Stimulated activated CD4-positive, alpha-beta T cell treated with anti-CD3 and anti-CD28 coated beads, Interleukin-4, amount 100 ng/mL, for 1 hour (primary cell): ENCODE results near the gene DEPDC5.
A peak's percentile ranks its signal among the peaks of the same experiment; 100 is the strongest.

Source experiments
- DNase-seq: peaks from one replicate; pipeline ENCODE4 v3.0.0-alpha.2; 2020

The DEPDC5 gene

DNA sequence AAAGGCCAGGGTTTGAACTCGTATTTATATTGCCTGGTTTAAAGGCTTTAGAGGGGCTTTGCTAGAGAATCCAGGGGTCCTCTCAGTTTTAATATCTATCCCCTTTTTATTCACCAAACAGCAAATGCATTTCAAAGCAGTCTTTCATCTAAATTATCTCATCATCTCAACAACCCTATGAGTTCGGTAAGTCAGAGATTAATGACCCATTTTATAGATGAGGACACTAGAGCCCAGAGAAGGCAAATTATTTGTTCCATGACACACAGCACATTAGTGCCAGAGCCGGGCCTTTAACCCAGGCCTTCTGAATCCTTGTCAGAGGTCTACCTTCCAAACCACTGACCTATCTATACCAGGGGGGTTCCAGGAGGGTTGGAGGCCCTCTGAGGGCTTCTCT, 173.7 kb downstream of the DEPDC5 start:
- DNase-seq: no peak

DNA sequence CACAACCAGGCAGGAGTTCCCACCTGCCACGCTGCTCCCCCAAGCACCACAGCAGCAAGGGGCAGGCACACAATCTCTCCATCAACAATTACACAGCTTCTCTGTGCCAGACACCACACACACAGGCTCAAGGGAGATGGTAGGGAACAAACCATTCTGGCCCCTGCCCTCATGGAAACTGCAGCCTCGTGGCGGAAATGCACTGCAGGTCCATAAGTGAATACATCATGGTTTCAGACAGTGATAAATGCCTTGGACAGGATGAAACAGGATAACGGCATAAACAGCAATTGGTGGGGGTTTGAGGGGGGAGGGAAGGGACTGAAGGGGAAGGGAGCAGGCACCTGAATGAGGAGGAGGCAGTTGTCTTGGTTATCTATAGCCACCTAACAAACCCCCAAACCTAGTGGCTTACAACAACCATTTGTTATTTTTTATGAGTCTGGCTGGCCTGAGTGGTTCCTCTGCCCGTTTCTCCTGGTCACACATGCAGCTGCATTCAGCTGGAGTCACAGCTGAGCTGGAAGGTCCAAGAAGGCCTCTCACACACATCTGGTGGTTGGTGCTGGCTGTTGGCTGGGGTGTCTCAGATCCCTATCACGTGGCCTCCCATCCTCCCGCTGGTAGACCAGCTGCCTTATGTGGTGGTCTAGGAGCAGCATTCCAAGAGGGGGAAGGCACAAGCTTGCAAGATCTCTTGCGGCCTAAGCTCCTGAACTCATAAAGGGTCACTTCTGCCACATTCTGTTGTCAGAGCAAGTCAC, 175.5 kb downstream of the DEPDC5 start:
- DNase-seq: no peak

DNA sequence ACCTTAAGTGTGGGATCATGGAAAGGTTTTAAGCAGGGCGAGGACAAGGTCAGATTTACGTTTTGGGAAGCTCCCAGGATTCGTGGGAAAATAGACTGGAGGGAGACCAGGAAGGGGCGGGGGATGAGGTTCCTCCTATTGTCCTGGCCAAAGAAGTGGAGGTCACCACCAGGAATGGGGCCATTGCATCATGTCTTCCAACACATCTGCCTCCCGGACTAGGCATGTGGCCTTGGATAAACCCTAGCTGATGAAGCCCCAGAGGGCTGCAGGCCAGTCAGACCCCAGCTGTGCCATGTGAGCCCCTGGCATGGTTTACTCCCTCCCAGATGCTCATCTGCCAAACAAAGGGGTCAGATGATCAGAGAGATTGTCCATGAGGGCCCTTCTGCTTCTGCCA, 179.0 kb downstream of the DEPDC5 start:
- DNase-seq: no peak

DNA sequence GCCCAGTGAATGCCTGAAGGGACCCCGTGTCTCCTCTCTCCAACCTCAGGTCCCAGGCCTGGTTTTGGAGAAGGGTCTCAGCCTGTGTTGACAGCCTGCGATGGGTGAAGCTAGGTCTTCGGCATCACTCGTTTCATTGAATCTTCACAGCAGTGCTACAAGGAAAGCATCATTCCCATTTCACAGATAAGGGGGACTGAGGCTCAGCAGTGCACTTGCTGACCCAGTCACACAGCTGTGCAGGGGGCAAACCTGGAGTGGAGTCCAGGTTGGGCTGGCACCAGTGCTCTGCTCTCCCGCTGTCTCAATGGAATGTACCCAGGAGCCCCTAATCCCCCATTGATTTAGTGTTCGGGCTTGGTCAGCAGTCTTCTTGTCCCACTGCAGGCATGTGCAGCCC, 179.6 kb downstream of the DEPDC5 start:
- DNase-seq: no peak

DNA sequence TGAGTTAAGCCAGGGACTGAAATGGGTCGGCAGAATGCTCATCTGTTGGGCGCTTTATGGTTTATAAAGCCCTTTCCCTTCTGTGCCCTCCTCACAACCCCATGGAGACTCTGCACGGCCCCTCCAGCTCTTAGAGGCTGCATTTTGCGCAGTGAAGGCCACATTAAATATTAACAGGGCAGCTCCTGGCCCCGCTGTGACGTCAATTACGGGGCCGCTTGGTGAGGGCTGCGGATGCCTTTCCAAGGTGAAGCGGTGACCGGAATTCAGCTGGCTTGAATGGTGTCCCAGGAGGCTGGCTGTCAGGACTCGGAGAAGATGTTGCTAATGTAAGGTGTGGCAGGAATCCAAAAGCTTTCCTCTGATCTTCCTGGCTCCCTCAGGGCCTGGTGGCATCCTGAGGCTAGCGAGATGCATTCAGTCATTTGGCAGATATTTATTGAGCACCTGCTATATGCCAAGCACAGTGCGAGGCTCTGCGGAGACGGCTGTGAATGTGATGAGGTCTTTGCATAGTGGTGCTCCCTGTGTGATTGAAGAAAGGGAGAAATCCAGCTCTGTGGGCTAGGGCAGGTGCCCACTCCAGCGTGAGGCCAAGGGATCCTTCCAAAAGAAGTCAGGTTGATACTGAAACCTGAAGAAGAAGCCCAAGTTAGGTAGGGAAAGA, 180.1 kb downstream of the DEPDC5 start:
- DNase-seq: no peak

DNA sequence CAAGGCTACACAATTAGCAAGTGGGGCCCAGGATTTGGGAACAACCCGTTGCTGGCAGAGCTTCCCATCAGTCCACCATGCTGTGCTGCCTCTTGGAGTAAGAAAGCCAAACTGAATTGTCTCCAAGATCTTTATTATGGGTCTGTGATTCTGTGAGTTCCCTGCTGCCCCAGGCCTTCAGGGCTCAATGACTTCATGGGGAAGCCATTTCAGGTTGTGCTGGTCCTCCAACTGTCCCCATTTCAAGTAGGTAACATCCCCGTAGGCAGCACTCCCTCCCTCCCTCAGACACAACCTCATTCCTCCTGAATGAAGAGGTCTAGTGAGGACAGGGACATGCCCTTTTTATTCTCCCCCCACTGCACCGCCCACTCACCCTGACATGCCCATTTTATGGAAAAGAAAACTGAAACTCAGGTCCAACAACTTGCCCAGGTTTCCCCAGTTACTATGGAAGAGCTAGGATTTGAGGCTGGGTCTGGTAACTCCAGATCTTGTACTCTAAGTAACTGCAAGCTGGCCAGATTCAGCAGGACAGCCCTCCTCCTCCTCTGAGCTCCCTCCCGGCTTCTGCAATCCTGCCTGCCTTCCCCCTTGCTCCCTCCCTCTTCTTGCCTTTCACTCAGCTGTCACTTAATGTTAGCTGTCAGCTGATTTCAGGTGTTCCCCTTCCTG, 182.3 kb downstream of the DEPDC5 start:
- no peak for DNase-seq

DNA sequence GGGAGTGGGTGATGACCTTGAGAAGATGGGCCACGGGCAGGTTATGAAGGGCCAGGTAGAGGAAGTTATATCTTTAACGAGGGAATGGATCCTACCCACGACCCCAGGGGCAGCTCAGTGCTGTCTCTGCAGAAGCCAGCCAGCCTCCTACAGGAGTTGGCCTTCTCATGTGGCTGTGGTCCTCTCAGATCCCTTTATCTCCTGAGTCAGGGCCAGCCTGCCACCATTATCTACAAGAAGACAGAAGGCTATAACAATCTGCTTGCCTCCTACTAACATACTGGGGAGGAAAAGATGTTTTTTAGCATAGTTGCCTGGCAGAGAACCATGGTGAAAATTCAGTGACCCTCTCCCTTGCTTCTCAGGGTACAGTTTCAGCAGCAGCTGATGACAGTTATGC, 183.5 kb downstream of the DEPDC5 start:
- no peak for DNase-seq

DNA sequence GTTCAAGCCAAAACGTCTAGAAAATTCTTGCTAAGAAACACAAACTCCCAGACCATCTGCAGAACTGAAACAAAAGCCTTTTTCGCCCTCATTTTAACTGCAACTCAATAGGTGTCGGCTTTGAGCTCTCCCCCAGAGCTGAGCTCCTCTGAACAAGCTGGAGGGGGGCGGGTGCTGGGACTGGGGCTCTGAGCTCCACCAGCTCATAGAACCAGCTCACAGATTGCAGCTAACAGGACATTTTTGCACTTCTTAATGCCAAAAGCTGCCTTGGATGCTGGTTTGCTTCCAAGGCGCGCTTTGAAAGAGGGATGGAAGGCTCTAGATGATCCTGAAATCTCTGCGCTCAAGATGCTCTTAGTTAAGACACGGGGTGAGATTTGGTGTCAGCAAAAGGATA, 184.5 kb downstream of the DEPDC5 start:
- DNase-seq: no peak

DNA sequence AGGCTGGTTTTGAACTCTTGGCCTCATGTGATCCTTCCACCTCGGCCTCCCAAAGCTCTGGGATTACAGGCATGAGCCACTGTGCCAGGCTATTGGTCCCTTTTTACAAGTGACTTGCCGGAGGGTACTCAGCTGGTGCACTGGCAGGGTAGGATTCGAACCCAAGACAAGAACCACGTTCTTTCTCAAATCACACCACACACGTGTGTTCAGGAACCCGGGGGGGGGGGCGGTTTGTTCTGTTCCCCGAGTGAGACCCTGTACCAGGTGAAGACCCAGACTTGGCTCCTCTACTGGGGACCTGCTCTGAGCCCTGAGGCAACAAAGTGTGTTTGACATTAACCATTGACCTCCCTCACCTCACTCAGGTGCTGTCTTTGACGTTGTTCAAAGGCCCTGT, 186.7 kb downstream of the DEPDC5 start:
- DNase-seq: no peak

DNA sequence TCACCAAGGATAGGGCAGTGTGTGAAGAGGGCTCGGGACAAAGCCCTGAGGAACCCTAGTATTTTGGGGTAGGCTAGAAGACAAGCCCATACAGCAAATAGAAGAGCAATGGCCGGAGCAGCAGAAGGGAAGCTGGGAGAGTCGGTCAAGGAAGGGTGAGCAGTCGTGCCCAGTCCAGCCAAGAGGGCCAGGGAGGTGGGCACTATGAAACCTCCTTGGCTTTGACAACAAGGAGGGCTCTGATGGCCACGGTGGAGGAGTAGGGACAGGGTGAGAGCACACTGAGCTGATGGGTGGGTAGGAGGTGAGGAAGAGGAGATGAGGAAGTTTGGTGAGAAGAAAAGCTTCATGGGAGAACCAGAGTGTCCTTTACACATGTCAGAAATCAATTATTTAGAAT, 188.3 kb downstream of the DEPDC5 start:
- DNase-seq: no peak

DNA sequence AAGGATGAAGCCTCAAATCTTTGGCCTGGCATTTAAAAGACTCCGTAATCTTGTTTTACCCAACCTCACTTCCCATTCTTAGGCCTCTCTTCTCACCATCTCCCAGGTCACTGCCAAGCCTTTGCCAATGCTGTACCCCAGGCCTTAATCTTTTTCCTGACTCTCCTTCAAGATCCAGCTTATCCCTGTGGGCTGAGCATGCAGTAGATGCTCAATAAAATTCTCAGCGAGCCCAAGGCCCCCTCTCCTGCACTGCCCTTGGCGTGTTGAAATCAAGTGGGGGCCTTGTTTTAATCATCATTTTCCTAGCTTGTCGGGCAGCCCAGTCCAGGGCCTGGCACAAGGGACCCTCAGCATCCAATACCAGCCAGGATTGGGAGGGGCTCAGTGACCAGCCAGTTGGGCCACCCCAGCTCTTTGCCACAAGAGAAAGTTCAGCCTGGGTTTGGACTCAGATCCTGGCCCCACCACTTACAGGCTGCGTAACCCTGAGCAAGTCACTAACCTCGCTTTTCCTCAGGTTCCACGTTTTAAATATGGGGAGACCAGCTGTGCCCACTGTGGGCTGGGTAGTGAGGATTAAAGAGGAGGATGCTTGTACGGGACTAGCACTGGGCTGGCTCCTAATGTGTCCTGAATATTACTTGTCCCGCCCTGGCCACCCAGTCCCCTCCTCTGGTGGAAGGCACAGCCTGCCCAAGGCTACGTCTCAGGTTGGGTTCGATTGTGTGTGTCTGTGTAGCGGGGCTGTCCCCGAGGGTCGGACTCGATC, 189.6 kb downstream of the DEPDC5 start:
- no peak for DNase-seq

DNA sequence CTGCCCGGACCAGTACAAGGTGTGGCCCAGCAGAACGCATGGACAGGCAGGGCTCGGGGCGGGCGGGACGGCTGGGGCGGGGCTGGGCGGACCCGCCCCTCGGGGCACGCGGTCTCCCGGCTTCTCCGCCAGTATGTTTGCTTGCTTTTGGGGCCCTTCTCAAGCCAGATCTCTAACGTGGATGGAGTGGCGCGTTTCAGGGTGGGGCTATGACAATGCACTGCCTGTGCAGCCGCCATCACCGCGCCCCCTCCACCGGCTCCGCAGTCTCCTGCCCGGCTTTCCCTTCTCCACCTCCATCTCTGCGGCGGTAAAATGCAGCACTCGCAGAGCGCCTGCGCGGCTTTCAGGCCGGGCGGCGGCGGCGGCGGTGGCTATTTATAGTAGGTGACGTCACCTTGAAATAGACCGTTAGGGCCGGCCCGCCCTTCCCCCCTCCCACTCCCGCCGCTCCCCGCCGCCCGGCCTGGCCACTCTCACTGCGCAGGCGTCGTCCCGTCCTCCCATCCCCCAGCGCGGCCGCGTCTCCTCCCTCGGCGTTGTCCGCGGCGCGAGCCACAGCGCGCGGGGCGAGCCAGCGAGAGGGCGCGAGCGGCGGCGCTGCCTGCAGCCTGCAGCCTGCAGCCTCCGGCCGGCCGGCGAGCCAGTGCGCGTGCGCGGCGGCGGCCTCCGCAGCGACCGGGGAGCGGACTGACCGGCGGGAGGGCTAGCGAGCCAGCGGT, 190.3 kb downstream of the DEPDC5 start, which contains the start of gene YWHAH:
TSS of gene YWHAH (plus strand) at position 558 of the 722 bp plus-strand sequence. CDS start 199 bp downstream, outside the sequence.
- peak; percentile 87 for DNase-seq

DNA sequence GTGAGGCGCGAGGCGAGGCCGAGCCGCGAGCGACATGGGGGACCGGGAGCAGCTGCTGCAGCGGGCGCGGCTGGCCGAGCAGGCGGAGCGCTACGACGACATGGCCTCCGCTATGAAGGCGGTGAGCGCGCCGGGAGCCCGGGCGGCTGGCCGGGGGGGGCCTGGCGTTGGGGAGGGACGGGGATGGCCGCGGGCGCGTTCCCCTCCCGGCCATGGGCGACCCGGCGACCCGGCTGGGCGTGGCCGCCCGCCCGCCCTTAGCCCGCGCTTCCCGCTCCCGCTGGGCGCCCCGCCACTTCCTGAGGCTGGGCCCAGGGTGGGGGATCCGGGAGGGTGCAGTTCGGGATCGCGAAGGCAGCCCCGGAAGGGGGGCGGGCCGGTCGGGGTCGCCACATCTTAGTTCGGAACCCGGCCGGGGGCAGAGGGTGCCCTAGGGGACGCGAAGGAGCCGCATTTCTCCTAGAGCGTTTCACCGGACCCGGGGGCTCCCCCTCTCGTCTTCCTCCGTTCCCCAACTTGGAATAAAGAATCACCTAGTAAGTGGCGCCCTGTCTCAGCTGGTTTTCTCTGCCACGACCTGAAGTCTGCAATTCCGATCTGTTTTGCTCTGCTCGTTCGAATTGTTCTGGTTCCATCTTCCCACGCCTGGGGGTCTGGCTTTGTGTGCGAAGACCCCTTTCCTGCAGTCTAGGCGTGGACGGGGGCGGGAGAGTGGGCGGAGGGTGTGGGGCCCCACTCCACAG, 191.1 kb downstream of the DEPDC5 start:
- DNase-seq: peak; percentile 49

DNA sequence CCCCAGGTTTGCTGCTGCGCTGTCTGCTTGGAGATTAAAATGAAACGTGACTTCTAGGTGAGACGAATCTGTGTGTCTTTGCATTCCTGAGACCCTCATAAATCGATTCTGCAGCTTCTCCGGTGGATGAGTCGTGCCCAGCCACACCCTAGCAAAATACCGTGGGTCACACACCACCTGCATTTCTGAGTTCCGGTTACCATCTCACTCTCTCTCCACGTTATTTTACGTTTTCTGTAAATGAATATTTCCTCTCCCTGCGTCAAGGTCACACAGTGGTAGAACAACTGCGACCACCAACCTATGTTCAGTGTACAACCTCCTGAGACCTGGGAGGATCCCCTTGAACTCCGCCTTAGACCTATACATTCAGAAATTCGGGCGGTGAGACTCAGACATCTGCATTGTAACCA, 191.6 kb downstream of the DEPDC5 start:
- DNase-seq: no peak

DNA sequence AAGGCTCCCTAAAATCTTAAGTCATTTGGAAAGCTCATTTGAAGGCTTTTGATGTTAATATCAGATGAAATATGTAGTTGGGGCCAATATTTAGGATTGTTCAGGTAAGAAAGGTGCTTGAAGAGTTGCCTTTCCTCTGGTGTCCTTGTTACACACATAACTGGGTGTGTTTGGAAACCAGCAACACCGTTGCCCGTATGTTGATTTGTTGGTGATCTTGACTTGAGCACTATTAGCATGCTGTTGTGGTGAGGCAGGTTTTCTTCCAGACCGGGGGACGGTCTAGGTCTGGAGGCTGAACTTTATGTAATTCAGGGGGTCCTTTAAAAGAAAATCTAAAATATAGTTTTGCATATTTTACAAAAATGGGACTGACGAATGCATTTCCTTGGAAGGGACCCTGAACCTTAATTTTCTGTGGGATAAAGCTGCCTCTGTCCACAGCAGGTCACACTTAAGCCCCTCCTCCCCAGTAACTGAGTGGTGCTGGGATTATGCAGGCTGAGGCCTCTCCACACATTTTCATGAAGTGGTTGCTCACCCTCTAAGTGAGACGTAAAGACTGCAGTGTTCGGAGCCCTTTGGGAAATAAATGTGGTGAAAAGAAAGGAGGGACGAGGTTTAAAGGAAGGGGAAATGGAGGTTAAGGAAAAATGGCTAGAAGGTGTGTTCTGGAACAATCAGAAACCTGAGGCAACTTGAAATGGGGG, 192.3 kb downstream of the DEPDC5 start:
- no peak for DNase-seq

DNA sequence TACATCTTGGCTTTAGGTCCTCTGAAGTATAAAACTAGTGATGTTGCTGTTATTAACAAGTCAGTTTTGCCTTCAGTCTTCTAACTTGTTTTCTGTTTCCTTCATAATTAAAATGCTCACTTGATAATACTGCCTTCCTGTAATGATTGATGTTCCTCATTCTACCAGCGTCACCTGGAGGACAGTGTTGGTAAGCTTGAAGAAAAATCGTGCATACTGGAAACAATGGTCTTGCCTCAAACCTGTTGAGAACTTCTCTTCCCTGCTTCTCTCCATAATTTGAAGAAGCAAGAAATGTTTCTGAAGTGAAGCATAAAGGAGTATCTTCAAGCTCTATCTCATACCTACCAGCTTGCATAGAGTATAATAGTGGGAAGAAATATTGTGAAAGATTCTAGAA, 193.5 kb downstream of the DEPDC5 start:
- DNase-seq: no peak

DNA sequence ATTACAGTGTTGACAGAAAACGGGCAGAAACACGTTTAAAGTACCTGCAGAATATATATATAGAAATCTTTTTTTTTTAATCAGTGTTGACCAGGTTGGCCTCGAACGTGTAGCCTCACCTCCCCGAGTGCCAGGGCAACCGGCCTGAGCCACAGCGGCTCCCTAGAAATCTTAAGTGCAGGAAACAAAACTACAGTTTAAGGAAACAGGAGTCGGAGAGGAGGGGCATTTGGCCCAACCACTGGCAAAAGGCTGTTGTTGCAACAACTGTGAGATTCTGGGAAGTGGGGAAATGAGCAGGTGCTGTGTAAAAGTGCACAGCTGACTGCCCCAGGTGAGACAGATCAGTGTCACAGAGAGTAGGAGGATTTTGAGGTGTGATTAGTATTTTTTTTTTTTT, 194.2 kb downstream of the DEPDC5 start:
- no peak for DNase-seq

DNA sequence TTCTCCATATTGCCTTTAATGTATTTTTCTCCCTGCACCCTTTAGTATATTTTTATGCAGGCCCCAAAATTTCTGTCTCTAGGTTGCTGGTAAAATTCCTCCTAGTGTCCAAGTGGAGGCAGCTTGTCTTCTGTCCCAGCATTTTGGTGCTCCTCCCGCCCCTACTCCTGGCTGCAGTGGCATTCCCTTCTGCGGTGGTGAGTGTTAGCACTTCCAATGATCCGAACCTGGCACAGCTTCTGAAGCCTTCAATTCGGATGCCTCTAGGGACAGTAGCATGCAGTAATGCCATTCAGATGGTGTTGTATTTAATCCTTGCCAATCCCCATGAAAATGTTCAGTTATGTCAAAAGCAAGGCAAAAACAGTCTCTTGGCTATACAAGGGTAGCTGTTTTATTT, 196.4 kb downstream of the DEPDC5 start:
- DNase-seq: no peak

DNA sequence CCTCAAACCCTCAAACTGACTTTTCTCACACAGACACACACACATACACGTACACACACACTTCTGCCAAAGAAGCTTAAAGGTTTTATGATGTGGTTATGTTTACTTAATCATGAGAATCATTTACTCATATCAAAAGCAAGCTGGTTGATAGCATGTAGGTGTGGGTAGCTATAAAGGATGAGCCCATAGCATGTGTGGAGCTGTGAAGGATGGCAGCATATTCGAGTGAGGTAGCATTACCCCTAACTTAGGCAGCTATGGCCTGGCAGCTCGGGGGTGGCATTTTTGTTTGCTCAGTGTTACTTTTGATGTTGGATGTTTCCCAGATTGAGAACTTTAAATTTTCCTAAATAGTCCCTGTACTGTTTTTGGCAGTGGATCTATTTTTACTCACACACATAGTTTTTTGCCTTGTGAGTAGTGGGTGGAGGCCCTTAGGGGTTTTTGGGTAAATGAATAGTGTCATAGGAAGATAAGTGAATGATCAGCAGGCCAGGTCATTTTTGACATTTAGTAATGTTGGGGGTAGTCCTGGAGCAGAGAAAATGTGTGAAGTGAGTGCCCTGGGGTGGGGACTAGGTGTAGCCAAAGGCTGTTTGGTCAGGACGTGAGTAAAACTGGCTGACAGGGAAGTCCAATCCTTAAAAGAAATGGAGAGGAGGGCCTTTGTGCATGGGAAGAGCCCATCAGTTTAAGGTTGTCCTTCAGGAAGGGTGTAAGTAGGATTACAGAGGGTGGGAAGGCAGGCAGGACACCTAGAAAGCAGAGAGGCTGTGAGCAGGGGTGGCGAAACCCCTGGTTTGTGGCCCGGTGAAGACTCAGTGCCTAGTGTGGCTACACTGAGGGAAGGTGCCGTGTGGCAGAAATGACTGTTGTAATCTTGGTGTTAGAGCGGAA, 197.6 kb downstream of the DEPDC5 start:
- no peak for DNase-seq

DNA sequence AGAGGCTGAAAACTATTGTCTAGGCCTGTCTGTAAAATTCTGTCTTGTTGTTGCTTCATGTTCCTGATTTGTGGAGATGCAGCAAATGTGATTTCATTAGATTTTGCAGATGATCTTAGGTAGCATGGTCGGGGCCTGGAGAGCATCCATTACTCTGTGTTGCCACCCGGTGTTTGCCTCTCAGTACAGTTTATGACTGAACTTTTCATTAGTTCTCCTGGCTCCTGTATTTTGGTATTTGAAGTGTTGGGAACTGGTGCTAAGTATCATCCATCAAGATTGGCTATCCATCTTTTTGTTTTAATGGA, 198.2 kb downstream of the DEPDC5 start:
- no peak for DNase-seq
